Uterus (tissue), 2 donors: ENCODE results near the gene CAMTA1.

Source experiments
- POLR2A ChIP-seq, 2 donors: fragments of 450-650 bp; IDR thresholded peaks; one replicate each; pipeline ENCODE4 v1.6.1; 2016; ENCODE audit warnings: antibody characterized with exemption in 2 of 2, mild to moderate bottlenecking in 1 of 2, moderate library complexity in 1 of 2
- TF ChIP-seq, protein P1 (sequence below), 4 experiments: fragments of 200-600 bp in 2 of 4; fragments of 450-650 bp in 2 of 4; sonication (generic) in 2 of 4; IDR thresholded peaks; one replicate each; pipeline ENCODE4 v1.5.1; 2016 to 2019; ENCODE audit warnings: antibody characterized with exemption in 4 of 4, mild to moderate bottlenecking in 2 of 4, moderate library complexity in 1 of 4

GRCh38 chr1:7151978-7152377, 366.7 kb downstream of the CAMTA1 start:
- TF ChIP-seq, protein P1, sequence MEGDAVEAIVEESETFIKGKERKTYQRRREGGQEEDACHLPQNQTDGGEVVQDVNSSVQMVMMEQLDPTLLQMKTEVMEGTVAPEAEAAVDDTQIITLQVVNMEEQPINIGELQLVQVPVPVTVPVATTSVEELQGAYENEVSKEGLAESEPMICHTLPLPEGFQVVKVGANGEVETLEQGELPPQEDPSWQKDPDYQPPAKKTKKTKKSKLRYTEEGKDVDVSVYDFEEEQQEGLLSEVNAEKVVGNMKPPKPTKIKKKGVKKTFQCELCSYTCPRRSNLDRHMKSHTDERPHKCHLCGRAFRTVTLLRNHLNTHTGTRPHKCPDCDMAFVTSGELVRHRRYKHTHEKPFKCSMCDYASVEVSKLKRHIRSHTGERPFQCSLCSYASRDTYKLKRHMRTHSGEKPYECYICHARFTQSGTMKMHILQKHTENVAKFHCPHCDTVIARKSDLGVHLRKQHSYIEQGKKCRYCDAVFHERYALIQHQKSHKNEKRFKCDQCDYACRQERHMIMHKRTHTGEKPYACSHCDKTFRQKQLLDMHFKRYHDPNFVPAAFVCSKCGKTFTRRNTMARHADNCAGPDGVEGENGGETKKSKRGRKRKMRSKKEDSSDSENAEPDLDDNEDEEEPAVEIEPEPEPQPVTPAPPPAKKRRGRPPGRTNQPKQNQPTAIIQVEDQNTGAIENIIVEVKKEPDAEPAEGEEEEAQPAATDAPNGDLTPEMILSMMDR (IDR thresholded peaks at IDR 0.05) = no peak
- TF ChIP-seq POLR2A (IDR thresholded peaks at IDR 0.05) = no peak
